Keratinocyte (primary cell): ENCODE measurements around the gene STX16. TPM values are rescaled to one million over a fixed set of nuclear protein-coding genes. Genes with fewer than 3 reads are reported as not detected.
"Not testable (repeated sequence)": the region's sequence is repeated elsewhere in the genome, so short reads cannot be mapped to it uniquely, and the experiment has no call there.

Source experiments
- DNase-seq: peaks from one replicate; pipeline ENCODE4 v3.0.0-alpha.2; 2011; ENCODE audit warnings: low read depth, missing footprints, low spot score
- FAIRE-seq: peaks from 2 replicates; lab custom pipeline; 2011; peaks lifted over from hg19 to GRCh38; lab: Jason Lieb, UNC
- H2AFZ ChIP-seq: 2 replicates; pipeline ENCODE4 v1.6.0; 2012; ENCODE audit warnings: low read length, control low read depth, inconsistent platforms; ENCODE audit not compliant: control insufficient read depth
- H3K27ac ChIP-seq: 2 replicates; pipeline ENCODE4 v1.5.1; 2011; ENCODE audit warnings: low read length; ENCODE audit not compliant: control insufficient read depth, insufficient read depth
- H3K27me3 ChIP-seq: 3 replicates; pipeline ENCODE4 v1.6.0; 2011; ENCODE audit warnings: low read length; ENCODE audit not compliant: control insufficient read depth, insufficient read depth; ENCODE audit errors: extremely low read depth
- H3K36me3 ChIP-seq, 2 experiments: 2 replicates in 1 of 2; 3 replicates in 1 of 2; pipeline ENCODE4 v1.5.1; 2011; ENCODE audit warnings: low read length in 2 of 2, mild to moderate bottlenecking in 1 of 2; ENCODE audit not compliant: control insufficient read depth in 2 of 2, insufficient read depth in 2 of 2; ENCODE audit errors: extremely low read depth in 1 of 2
- H3K4me1 ChIP-seq: 3 replicates; pipeline ENCODE4 v1.5.1; 2011; ENCODE audit warnings: low read length; ENCODE audit not compliant: control insufficient read depth, insufficient read depth; ENCODE audit errors: extremely low read depth
- H3K4me2 ChIP-seq: 3 replicates; pipeline ENCODE4 v1.6.0; 2011; ENCODE audit warnings: low read depth, low read length; ENCODE audit not compliant: control insufficient read depth, insufficient read depth; ENCODE audit errors: extremely low read depth
- H3K4me3 ChIP-seq, 3 experiments: fragments of 200-600 bp in 1 of 3; sonication (generic) in 1 of 3; 2 replicates in 2 of 3; 3 replicates in 1 of 3; pipeline ENCODE4 v1.5.1; 2011 to 2016; ENCODE audit warnings: low read length in 3 of 3, mild to moderate bottlenecking in 3 of 3, control low read depth in 2 of 3, inconsistent platforms in 1 of 3, low read depth in 1 of 3, mixed read lengths in 1 of 3, mixed run types in 1 of 3, moderate library complexity in 1 of 3; ENCODE audit not compliant: control insufficient read depth in 2 of 3, insufficient read depth in 2 of 3; ENCODE audit errors: extremely low read depth in 1 of 3
- H3K79me2 ChIP-seq: 2 replicates; pipeline ENCODE4 v1.6.0; 2012; ENCODE audit warnings: low read length; ENCODE audit not compliant: control insufficient read depth, insufficient read depth
- H3K9ac ChIP-seq: 3 replicates; pipeline ENCODE4 v1.6.0; 2011; ENCODE audit warnings: low read length; ENCODE audit not compliant: control insufficient read depth, insufficient read depth; ENCODE audit errors: extremely low read depth
- H3K9me1 ChIP-seq: 3 replicates; pipeline ENCODE4 v1.6.0; 2011; ENCODE audit warnings: low read length; ENCODE audit not compliant: control insufficient read depth, insufficient read depth; ENCODE audit errors: extremely low read depth
- H3K9me3 ChIP-seq: 2 replicates; pipeline ENCODE4 v1.5.1; 2012; ENCODE audit warnings: low read depth, low read length; ENCODE audit not compliant: control insufficient read depth
- H4K20me1 ChIP-seq: 3 replicates; pipeline ENCODE4 v1.6.0; 2011; ENCODE audit warnings: low read length; ENCODE audit not compliant: control insufficient read depth, insufficient read depth; ENCODE audit errors: extremely low read depth
- EZH2 ChIP-seq: IDR thresholded peaks from one replicate; pipeline ENCODE4 v1.6.1; 2012; ENCODE audit warnings: inconsistent platforms, mild to moderate bottlenecking, low read length, moderate library complexity
- dilution Hi-C: fragments of 300-500 bp; cut with MboI; formaldehyde crosslinking; loops from one replicate; pipeline ENCODE4 v1.7.0; 2020; ENCODE audit warnings: low sequenced_read_pairs; ENCODE audit not compliant: extremely low pct_ligation_motif_present
- polyA plus RNA-seq, 5 experiments: library from polyadenylated mRNA; depleted of rRNA in 3 of 5; stranded (reverse) in 3 of 5; stranded (forward) in 1 of 5; unstranded in 1 of 5; fragments of >200 nt; gene quantifications; 1 replicate in 1 of 5; 2 replicates in 3 of 5; 3 replicates in 1 of 5; pipeline versions ENCODE4 v1.2.1 to v1.2.3, GENCODE V29; 2011 to 2012; ENCODE audit warnings: missing spikeins in 2 of 5, low read depth in 1 of 5, low replicate concordance in 1 of 5
- TF ChIP-seq, protein P1 (sequence below), 3 experiments: IDR thresholded peaks in 1 of 3; conservative IDR thresholded peaks in 1 of 3; optimal IDR thresholded peaks in 1 of 3; 2 replicates in 2 of 3; 3 replicates in 1 of 3; pipeline versions ENCODE3 to v1.5.1; 2011; ENCODE audit warnings: low read length in 3 of 3, mild to moderate bottlenecking in 3 of 3, moderate library complexity in 2 of 3, control low read depth in 1 of 3, inconsistent platforms in 1 of 3; ENCODE audit not compliant: insufficient read depth in 2 of 3; ENCODE audit errors: extremely low read depth in 1 of 3

STX16 gene
- polyA plus RNA-seq, 1 donor (not counting 4 experiments of a cell fraction or from before 2014, with no cell fraction given) = 69.7 TPM

GRCh38 chr20:58723628-58723984 is 72.5 kb downstream of the STX16 start:
- TF ChIP-seq EZH2 = no peak
- TF ChIP-seq, protein P1, sequence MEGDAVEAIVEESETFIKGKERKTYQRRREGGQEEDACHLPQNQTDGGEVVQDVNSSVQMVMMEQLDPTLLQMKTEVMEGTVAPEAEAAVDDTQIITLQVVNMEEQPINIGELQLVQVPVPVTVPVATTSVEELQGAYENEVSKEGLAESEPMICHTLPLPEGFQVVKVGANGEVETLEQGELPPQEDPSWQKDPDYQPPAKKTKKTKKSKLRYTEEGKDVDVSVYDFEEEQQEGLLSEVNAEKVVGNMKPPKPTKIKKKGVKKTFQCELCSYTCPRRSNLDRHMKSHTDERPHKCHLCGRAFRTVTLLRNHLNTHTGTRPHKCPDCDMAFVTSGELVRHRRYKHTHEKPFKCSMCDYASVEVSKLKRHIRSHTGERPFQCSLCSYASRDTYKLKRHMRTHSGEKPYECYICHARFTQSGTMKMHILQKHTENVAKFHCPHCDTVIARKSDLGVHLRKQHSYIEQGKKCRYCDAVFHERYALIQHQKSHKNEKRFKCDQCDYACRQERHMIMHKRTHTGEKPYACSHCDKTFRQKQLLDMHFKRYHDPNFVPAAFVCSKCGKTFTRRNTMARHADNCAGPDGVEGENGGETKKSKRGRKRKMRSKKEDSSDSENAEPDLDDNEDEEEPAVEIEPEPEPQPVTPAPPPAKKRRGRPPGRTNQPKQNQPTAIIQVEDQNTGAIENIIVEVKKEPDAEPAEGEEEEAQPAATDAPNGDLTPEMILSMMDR (optimal IDR thresholded peaks at IDR 0.05 in 1 of 3, IDR thresholded peaks at IDR 0.05 in 1 of 3, conservative IDR thresholded peaks at IDR 0.05 in 1 of 3; ENCODE audit: extremely low read depth in 1 of 3, insufficient read depth in 2 of 3, low read length in 3 of 3) = no peak
- no peaks in the 10 kb centered on the region for H3K9me1 ChIP-seq
- H3K27ac ChIP-seq = no peak overlapping the region
- no peak overlapping the region for H2AFZ ChIP-seq
- DNase-seq (no peak), FAIRE-seq (no peak)
- no peaks in the 10 kb centered on the region for H3K36me3 ChIP-seq
- peaks cover 19% of the 10 kb centered on the region for H3K27me3 ChIP-seq
- dilution Hi-C loops = no loop called here
- no peak overlapping the region for H3K4me2 ChIP-seq
- H3K4me3 ChIP-seq = no peak overlapping the region
- no peaks in the 10 kb centered on the region for H3K79me2 ChIP-seq
- H3K9ac ChIP-seq = no peak overlapping the region
- no peaks in the 10 kb centered on the region for H4K20me1 ChIP-seq
- H3K9me3 ChIP-seq = no peaks in the 10 kb centered on the region
- no peaks in the 10 kb centered on the region for H3K4me1 ChIP-seq

DNA sequence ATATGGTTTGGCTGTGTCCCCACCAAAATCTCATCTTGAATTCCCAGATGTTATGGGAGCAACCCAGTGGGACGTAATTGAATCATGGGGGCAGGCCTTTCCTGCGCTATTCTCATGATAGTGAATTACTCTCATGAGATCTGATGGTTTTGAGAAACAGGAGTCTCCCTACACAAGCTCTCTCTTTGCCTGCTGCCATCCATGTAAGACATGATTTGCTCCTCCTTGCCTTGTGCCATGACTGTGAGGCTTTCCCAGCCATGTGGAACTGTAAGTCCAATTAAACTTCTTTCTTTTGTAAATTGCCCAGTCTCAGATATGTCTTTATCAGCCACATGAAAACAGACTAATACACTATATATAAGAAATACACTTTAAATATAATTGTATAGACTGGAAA is 75.1 kb downstream of the STX16 start:
- H3K9ac ChIP-seq, H3K4me2 ChIP-seq, dilution Hi-C loops, H3K4me1 ChIP-seq, H3K4me3 ChIP-seq, H3K79me2 ChIP-seq, H3K27ac ChIP-seq, DNase-seq, H4K20me1 ChIP-seq, H3K9me3 ChIP-seq, H2AFZ ChIP-seq, FAIRE-seq, H3K36me3 ChIP-seq, H3K9me1 ChIP-seq: not testable (repeated sequence)
- peaks cover 17% of the 10 kb centered on the region for H3K27me3 ChIP-seq

Other genes with a start within 250 kb of the STX16 start
- 0.62 to 3.7 TPM (median 0.67 TPM) in 3 replicates for gene APCDD1L, start 135.9 kb upstream of the STX16 start, polyA plus RNA-seq
- 4.4 to 8.3 TPM (median 4.5 TPM) in 3 replicates for gene NPEPL1, start 41.5 kb downstream of the STX16 start, polyA plus RNA-seq
- 0.25 to 0.37 TPM (median 0.31 TPM) in 3 replicates for gene GNAS-AS1, start 199.6 kb downstream of the STX16 start, polyA plus RNA-seq
- 521 to 1,373 TPM (median 560 TPM) in 3 replicates for gene GNAS, start 201.4 kb downstream of the STX16 start, polyA plus RNA-seq